K562 (cell line): ENCODE results near the gene RNF166. TPM values are rescaled to one million over a fixed set of nuclear protein-coding genes. Genes with fewer than 3 reads are reported as not detected.

Source experiments
- ATAC-seq: fragments of 200-7000 bp; cut with Tn5 transposase; 3 replicates; pipeline ENCODE4 v1.9.1; 2020; ENCODE audit warnings: moderate library complexity
- BruUV-seq: library from RNA; stranded (reverse); fragments of 400-500 nt; replicated peaks from 2 replicates; lab custom pipeline; 2021; lab: Mats Ljungman, UMichigan
- CTCF ChIA-PET: fragments of 300-600 bp; formaldehyde crosslinking; extraction: SDS; loops from one replicate; lab custom pipeline; 2021; ENCODE audit warnings: low intra/inter-chr PET ratio; lab: Yijun Ruan, JAX
- POLR2A ChIA-PET: fragments of 300-600, 350-650 bp; sonication (Branson Sonifier 250); formaldehyde crosslinking; extraction: SDS; loops from one replicate; lab custom pipeline; 2021; ENCODE audit warnings: antibody characterized with exemption, inconsistent platforms; lab: Yijun Ruan, JAX
- DNase-seq, 4 experiments: peaks; one replicate each; pipeline versions ENCODE4 v3.0.0 to v3.0.0-alpha.2; 2011 to 2018; ENCODE audit warnings: low spot score in 3 of 4, mixed read lengths in 3 of 4; ENCODE audit errors: extremely low read depth in 1 of 4
- FAIRE-seq: peaks from 2 replicates; lab custom pipeline; 2011; peaks lifted over from hg19 to GRCh38; lab: Jason Lieb, UNC
- H2AFZ ChIP-seq: 2 replicates; pipeline ENCODE4 v1.6.0; 2011; ENCODE audit warnings: low read depth, low read length, control low read depth, inconsistent platforms
- H3K27ac ChIP-seq: fragments of 200-600 bp; 3 replicates; pipeline ENCODE4 v1.8.0; 2011; ENCODE audit warnings: low read depth, mild to moderate bottlenecking, control low read depth, inconsistent platforms, low read length, moderate library complexity, mixed read lengths; ENCODE audit errors: extremely low read depth
- H3K27me3 ChIP-seq, 2 experiments: fragments of 300-600 bp in 1 of 2; 2 replicates in 1 of 2; 3 replicates in 1 of 2; pipeline versions ENCODE4 v1.6.0 to v1.8.0; 2011; ENCODE audit warnings: inconsistent platforms in 2 of 2, low read length in 2 of 2, mild to moderate bottlenecking in 1 of 2, mixed read lengths in 1 of 2, moderate library complexity in 1 of 2; ENCODE audit not compliant: control insufficient read depth in 2 of 2, insufficient read depth in 2 of 2
- H3K36me3 ChIP-seq: fragments of 300-600 bp; 3 replicates; pipeline ENCODE4 v1.8.0; 2011; ENCODE audit warnings: mild to moderate bottlenecking, low read length, inconsistent platforms; ENCODE audit not compliant: control insufficient read depth, insufficient read depth
- H3K4me1 ChIP-seq, 2 experiments: fragments of 200-600 bp in 1 of 2; replicated peaks in 1 of 2; 2 replicates in 1 of 2; 3 replicates in 1 of 2; pipeline versions ENCODE4 v1.5.1 to v1.8.0; 2011; ENCODE audit warnings: inconsistent platforms in 2 of 2, low read length in 2 of 2, mild to moderate bottlenecking in 1 of 2, mixed read lengths in 1 of 2, moderate library complexity in 1 of 2; ENCODE audit not compliant: control insufficient read depth in 2 of 2, insufficient read depth in 2 of 2
- H3K4me2 ChIP-seq: 2 replicates; pipeline ENCODE4 v1.6.1; 2011; ENCODE audit warnings: low read length, control low read depth, inconsistent platforms, mixed read lengths; ENCODE audit not compliant: insufficient read depth
- H3K4me3 ChIP-seq: fragments of 200-600 bp; sonication (generic), shearing (Covaris generic); 2 replicates; pipeline ENCODE4 v1.5.1; 2016; ENCODE audit warnings: control low read depth, inconsistent platforms
- H3K79me2 ChIP-seq: fragments of 200-600 bp; 3 replicates; pipeline ENCODE4 v1.8.0; 2011; ENCODE audit warnings: low read length, inconsistent platforms; ENCODE audit not compliant: control insufficient read depth, insufficient read depth
- H3K9ac ChIP-seq, 2 experiments: 2 replicates each; pipeline versions ENCODE4 v1.6.0 to v1.6.1; 2011; ENCODE audit warnings: low read depth in 2 of 2, low read length in 2 of 2, control low read depth in 1 of 2, inconsistent platforms in 1 of 2, mild to moderate bottlenecking in 1 of 2, mixed read lengths in 1 of 2; ENCODE audit not compliant: insufficient read depth in 1 of 2
- H3K9me1 ChIP-seq: one replicate; pipeline ENCODE4 v1.6.0; 2011; ENCODE audit warnings: inconsistent platforms, mild to moderate bottlenecking, low read length, moderate library complexity; ENCODE audit not compliant: control insufficient read depth, insufficient read depth
- H3K9me3 ChIP-seq: replicated peaks from 2 replicates; pipeline ENCODE4 v1.5.1; 2011; ENCODE audit warnings: low read depth, low read length, inconsistent platforms; ENCODE audit not compliant: control insufficient read depth, insufficient read depth
- H4K20me1 ChIP-seq: replicated peaks from 2 replicates; pipeline ENCODE4 v1.6.1; 2011; ENCODE audit warnings: low read length, inconsistent platforms, mixed read lengths; ENCODE audit not compliant: control insufficient read depth, insufficient read depth
- BCOR ChIP-seq: fragments of 450-650 bp; IDR thresholded peaks from 2 replicates; pipeline ENCODE4 v1.6.1; 2016
- EP300 ChIP-seq: IDR thresholded peaks from 2 replicates; pipeline ENCODE4 v1.6.1; 2012; ENCODE audit warnings: low read length, improper control_type of control experiment
- NCOA4 ChIP-seq: fragments of 450-650 bp; IDR thresholded peaks from 2 replicates; pipeline ENCODE4 v1.6.1; 2018; ENCODE audit warnings: mild to moderate bottlenecking; ENCODE audit not compliant: partially characterized antibody
- POLR2G ChIP-seq: fragments of 200-400 bp; formaldehyde crosslinking; IDR thresholded peaks from 2 replicates; pipeline ENCODE4 v1.6.1; 2017; ENCODE audit warnings: low read depth, mild to moderate bottlenecking, antibody characterized with exemption, low read length, moderate library complexity
- TSC22D4 ChIP-seq: fragments of 450-650 bp; IDR thresholded peaks from 2 replicates; pipeline ENCODE4 v1.6.1; 2016; ENCODE audit warnings: missing genetic modification characterization, missing biosample characterization, control low read depth
- ZFP36 ChIP-seq: fragments of 150-350 bp; IDR thresholded peaks from 2 replicates; pipeline ENCODE4 v1.6.1; 2018; ENCODE audit warnings: low read length, low read depth; ENCODE audit not compliant: partially characterized antibody
- WGBS: fragments of 100-300 bp; shearing (Covaris generic); methylation state at CpG from one replicate; pipeline ENCODE4 v1.1.6; 2016; ENCODE audit warnings: low coverage, mixed read lengths; ENCODE audit not compliant: insufficient coverage; ENCODE audit errors: missing lambda C conversion rate; 5-methylcytosine and 5-hydroxymethylcytosine counted together
- in situ Hi-C: fragments of 300-500 bp; cut with MboI; formaldehyde crosslinking; loops from 4 replicates; pipeline ENCODE4 v1.15.0; 2018; ENCODE audit warnings: inconsistent platforms, mixed read lengths
- intact Hi-C: fragments of 100-400 bp; cut with micrococcal nuclease; formaldehyde crosslinking; loops from 2 replicates; pipeline ENCODE4 v1.14.2; 2022
- polyA plus RNA-seq, 8 experiments: library from polyadenylated mRNA; depleted of rRNA in 4 of 8; stranded (reverse) in 5 of 8; unstranded in 3 of 8; fragments of >200 nt; fragmentation: Nextera tagmentation in 2 of 8; fragmentation: Illumina TruSeq in 1 of 8; extraction: Ambion mirVana in 2 of 8; extraction: Trizol in 1 of 8; gene quantifications; 2 replicates each; pipeline versions ENCODE4 v1.2.1 to v1.2.3, GENCODE V29; 2011 to 2014; ENCODE audit warnings: inconsistent platforms in 1 of 8, missing spikeins in 1 of 8
- total RNA-seq, 7 experiments: library from RNA; depleted of rRNA in 6 of 7; stranded (reverse); fragments of >200 nt in 6 of 7; fragmentation: Illumina TruSeq in 2 of 7; extraction: Trizol in 2 of 7; gene quantifications; 2 replicates each; pipeline versions ENCODE4 v1.2.1 to v1.2.3, GENCODE V29; 2011 to 2021; ENCODE audit warnings: low replicate concordance in 1 of 7

RNF166 gene
- total and polyA plus RNA-seq, 9 of the 15 experiments (the other 6 are each of a cell fraction or from before 2014, with no cell fraction given) = 0.56 to 60.3 (median 19.5) TPM

DNA sequence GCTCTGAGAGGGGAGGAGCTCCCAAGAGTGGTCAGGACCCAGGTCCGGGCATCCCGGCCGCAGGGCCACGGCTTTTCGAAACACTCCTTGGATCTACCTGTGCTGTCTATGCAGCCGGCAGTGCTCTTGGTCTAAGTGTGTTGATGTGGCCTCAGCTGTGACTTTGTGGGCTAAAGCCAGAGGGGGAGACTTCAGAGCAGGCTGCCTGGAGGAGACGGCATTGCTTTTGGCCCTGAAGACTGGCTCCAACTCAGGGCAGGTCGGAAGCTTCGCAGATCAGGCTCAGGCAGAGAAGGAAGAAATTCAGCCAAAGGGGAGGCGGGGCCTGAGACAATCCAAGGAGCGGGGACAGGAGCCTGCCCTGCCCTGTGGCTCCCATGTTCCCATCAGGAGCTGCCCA lies 47.4 kb upstream of the RNF166 start:
- intact Hi-C loops (no loop called here), in situ Hi-C loops (no loop called here)
- DNase-seq (no peak), ATAC-seq (no peak), FAIRE-seq (no peak)
- Histone ChIP-seq H3K4me1 (peaks cover 0 to 79% of the 10 kb centered on the region in 2 experiments; a peak in 3 of 5 replicates), H3K4me2 (no peak overlapping the region), H3K4me3 (no peak overlapping the region), H3K36me3 (peaks cover 87% of the 10 kb centered on the region; the same call in 2 of the 3 replicates), H3K27ac (no peak overlapping the region), H3K9me3 (no peaks in the 10 kb centered on the region), H3K79me2 (peaks cover 82% of the 10 kb centered on the region), H4K20me1 (peaks cover 47% of the 10 kb centered on the region), H3K27me3 (no peaks in the 10 kb centered on the region), H3K9me1 (peaks cover 15% of the 10 kb centered on the region), H3K9ac (peak overlapping the region in 1 of 2 experiments; percentile 84; a peak in 2 of 4 replicates), H2AFZ (no peak overlapping the region)
- TF ChIP-seq TSC22D4 = no peak
- peak; percentile 23; the same call in 1 of the 2 replicates for TF ChIP-seq POLR2G
- TF ChIP-seq NCOA4 = no peak
- TF ChIP-seq EP300 = no peak
- 0 out of 2 replicates have a peak, but pooled peaks have one; percentile 18 for TF ChIP-seq BCOR
- peak; percentile 97 for TF ChIP-seq ZFP36
- no TSS peak for BruUV-seq
- CTCF ChIA-PET = interaction anchor here (0.6 kb wide), 1 partner anchor 17 kb away, joined by 4 read pairs; no protein-coding TSS in a partner anchor
- POLR2A ChIA-PET = interaction anchor here (0.6 to 8.9 kb wide), 5 partner anchors 10 to 508 kb away, joined by 3 to 102 read pairs (median 4); no protein-coding TSS in a partner anchor
- WGBS = 88% methylated on average over 11 of the region's 11 CpGs
